Measurements from ENCODE around the gene TNRC18. TPM values are rescaled to one million over a fixed set of nuclear protein-coding genes. Genes with fewer than 3 reads are reported as not detected.

TNRC18 gene
- total and polyA plus RNA-seq, 9 of the 15 experiments (the other 6 are each of a cell fraction or from before 2014, with no cell fraction given), result 0.03 to 43.2 (median 18.0) TPM

GRCh38 chr7:5423976-5424748, 528 bp upstream of the TNRC18 start (continued):
- TF ChIP-seq YY1 (IDR thresholded peaks at IDR 0.05; ENCODE audit: borderline replicate concordance in 1 of 3, control insufficient read depth in 1 of 3, extremely low read depth in 1 of 3, insufficient read depth in 3 of 3, insufficient read length in 1 of 3, insufficient replicate concordance in 2 of 3, low read depth in 1 of 3, low read length in 2 of 3) (peak in 2 of 3 experiments; percentile 28 to 76), CREB3 (tag; conservative IDR thresholded peaks at IDR 0.05; ENCODE audit: low read depth) (no peak), PTTG1 (tag; IDR thresholded peaks at IDR 0.05; ENCODE audit: low read depth) (no peak), OTX1 (CRISPR knock-in tag; IDR thresholded peaks at IDR 0.05) (0 out of 2 replicates have a peak, but pooled peaks have one; percentile 48), MAX (CRISPR knock-in tag; IDR thresholded peaks at IDR 0.05) (no peak), ZMIZ1 (IDR thresholded peaks at IDR 0.05; ENCODE audit: low read depth in 2 of 2, low read length in 2 of 2) (no peak; a peak in 1 of 4 replicates), RBM25 (IDR thresholded peaks at IDR 0.05; ENCODE audit: low read depth, low read length, severe bottlenecking) (peak; percentile 83), CLOCK (CRISPR knock-in tag; IDR thresholded peaks at IDR 0.05; ENCODE audit: borderline replicate concordance) (no peak), ZHX1 (conservative IDR thresholded peaks at IDR 0.05; ENCODE audit: low read length) (no peak)
